T-helper 1 cell treated with Interleukin-12 subunit alpha and Interleukin-12 subunit beta and Interleukin-4 antibody, amounts not matched to agents 30 μg/mL and 1 μg/mL, for 36 hours (primary cell): ENCODE data around the gene RBM14.

Source experiments
- H3K27ac Mint-ChIP-seq: one replicate; pipeline ENCODE4 v1.8.0; 2021; ENCODE audit warnings: mild to moderate bottlenecking, mixed read lengths
- H3K27me3 Mint-ChIP-seq: one replicate; pipeline ENCODE4 v1.8.0; 2021; ENCODE audit warnings: low read depth, mixed read lengths
- H3K36me3 Mint-ChIP-seq: one replicate; pipeline ENCODE4 v1.8.0; 2021; ENCODE audit warnings: low read depth, mixed read lengths
- H3K4me1 Mint-ChIP-seq: one replicate; pipeline ENCODE4 v1.8.0; 2021; ENCODE audit warnings: low read depth, mixed read lengths
- H3K4me3 Mint-ChIP-seq: one replicate; pipeline ENCODE4 v1.8.0; 2021; ENCODE audit warnings: mild to moderate bottlenecking, moderate library complexity, mixed read lengths
- H3K9me3 Mint-ChIP-seq: one replicate; pipeline ENCODE4 v1.8.0; 2021; ENCODE audit warnings: mixed read lengths

RBM14 gene

DNA sequence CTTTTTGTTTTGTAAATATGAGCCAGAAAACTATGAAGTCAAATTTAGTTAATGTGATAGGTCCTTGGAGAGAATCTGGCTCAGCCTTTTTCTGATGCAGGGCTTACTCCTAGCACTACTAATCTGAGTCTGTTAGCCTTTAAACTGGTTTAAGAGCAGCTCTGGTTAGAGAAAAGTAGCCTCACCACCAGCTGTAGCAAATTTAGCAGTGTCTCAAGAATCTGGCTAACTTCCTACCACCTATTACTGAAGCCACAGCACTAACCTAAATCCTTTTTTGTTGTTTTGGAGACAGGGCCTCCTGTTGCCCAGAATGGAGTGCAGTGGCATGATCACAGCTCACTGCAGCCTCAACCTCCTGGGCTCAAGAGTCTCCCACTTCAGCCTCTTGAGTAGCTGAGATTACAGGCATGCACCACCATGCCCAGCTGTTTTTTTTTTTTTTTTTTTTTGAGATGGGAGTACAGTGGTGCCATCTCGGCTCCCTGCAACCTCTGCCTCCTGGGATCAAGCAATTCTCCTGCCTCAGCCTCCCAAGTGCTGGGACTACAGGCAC, 47.4 kb downstream of the RBM14 start:
- H3K4me1 Mint-ChIP-seq: peaks cover 5% of the 10 kb centered on the region
- no peaks in the 10 kb centered on the region for H3K9me3 Mint-ChIP-seq
- H3K4me3 Mint-ChIP-seq: no peak overlapping the region
- no peak overlapping the region for H3K27ac Mint-ChIP-seq
- peaks cover 26% of the 10 kb centered on the region for H3K36me3 Mint-ChIP-seq
- no peaks in the 10 kb centered on the region for H3K27me3 Mint-ChIP-seq

DNA sequence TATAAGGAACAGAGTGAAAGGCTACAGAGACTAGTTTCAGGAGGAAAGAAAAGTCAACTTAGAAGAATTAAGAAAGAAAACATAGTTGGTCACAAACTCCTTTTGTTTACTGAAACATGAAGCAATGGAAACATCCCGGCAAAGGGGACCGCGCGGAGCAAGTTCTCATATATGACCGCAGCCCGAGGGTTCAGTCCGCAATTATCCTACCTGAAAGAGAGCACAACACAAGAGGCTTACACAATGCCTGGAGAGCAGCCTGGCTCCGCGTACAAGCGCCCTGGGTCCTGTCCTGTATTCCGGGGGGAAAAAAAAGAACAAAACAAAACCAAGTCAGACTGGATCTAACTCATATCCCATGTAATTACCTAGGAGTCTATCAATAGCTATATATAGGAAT, 48.9 kb downstream of the RBM14 start:
- no peaks in the 10 kb centered on the region for H3K9me3 Mint-ChIP-seq
- peaks cover 27% of the 10 kb centered on the region for H3K36me3 Mint-ChIP-seq
- no peak overlapping the region for H3K27ac Mint-ChIP-seq
- peaks cover 2% of the 10 kb centered on the region for H3K4me1 Mint-ChIP-seq
- no peaks in the 10 kb centered on the region for H3K27me3 Mint-ChIP-seq
- no peak overlapping the region for H3K4me3 Mint-ChIP-seq

- H3K27ac Mint-ChIP-seq: no peak overlapping the region
- H3K4me1 Mint-ChIP-seq: peaks cover 16% of the 10 kb centered on the region
These were observed 54.4 kb downstream of the RBM14 start for GRCh38 chr11:66670816-66671215.

DNA sequence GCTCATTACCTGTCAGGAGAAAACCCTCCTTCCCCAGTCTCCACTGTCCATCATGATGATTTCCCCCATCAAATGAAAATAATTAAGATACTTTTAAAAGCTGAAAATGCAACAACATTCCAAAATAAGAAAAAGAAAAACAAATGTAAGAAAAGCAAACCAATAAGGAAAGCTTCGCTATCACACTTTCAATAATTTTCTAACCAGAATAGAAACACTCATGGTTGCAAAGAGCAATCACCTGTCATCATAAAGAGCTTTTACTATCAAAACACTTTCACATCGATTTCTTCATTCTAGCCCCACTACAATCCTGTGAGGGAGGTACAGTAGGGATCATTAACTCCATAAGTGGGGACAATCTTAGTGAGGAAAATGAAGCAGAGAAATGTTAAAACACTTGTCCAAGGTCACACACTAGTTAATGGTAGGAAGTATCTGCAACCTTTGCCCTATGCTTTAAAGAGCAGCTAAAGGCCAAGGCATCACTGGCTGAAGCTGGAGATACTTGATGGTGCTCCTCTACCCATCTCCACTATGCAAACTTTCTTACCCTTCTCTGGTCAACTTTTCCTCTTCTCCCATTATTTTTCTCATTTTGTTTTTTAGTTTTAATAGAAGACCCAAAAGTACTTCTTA, 58.7 kb downstream of the RBM14 start:
- Mint-ChIP-seq H3K27ac (no peak overlapping the region), H3K36me3 (peaks cover 16% of the 10 kb centered on the region), H3K4me3 (no peak overlapping the region), H3K9me3 (no peaks in the 10 kb centered on the region), H3K4me1 (peaks cover 33% of the 10 kb centered on the region), H3K27me3 (no peaks in the 10 kb centered on the region)

More at GRCh38 chr11:66670816-66671215, 54.4 kb downstream of the RBM14 start:
- H3K27me3 Mint-ChIP-seq: no peaks in the 10 kb centered on the region
- H3K9me3 Mint-ChIP-seq: no peaks in the 10 kb centered on the region
- no peak overlapping the region for H3K4me3 Mint-ChIP-seq
- peaks cover 20% of the 10 kb centered on the region for H3K36me3 Mint-ChIP-seq

DNA sequence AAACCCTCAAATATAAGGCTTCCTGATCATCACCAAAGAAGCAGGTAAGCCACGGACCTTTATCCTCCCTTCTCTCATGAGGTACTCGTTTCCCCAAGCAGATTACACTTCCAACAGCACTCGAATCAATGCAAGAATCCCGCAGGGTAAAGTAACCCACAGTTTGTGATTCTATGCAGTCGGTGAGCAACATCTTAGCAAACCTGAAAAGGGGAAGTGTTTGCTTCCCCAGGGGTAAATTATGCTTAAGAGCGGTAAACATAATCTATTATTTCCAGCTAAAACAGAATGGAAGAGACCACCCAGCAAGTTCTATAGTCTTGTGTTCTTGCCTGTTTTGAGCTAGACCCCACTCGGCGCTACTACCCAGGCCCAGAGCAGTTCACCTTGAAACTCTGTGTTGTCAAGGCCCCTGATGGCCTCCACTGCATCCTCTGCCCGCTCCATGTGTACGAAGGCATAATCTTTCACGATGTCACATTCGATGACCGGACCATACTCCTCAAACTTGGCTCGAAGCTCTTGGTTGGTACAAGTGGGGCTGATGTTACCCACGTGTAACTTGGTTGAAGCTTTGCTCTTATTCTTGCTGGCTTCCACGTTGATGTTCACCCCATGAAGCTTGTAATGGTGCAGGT, 60.0 kb downstream of the RBM14 start:
- Mint-ChIP-seq H3K4me1 (peaks cover 33% of the 10 kb centered on the region), H3K27ac (peak overlapping the region; percentile 99), H3K27me3 (no peaks in the 10 kb centered on the region), H3K9me3 (no peaks in the 10 kb centered on the region), H3K4me3 (peak overlapping the region; percentile 98), H3K36me3 (peaks cover 16% of the 10 kb centered on the region)
